DMS53 treated with DMSO at 0.1 percent for 48 hours (cell line): ENCODE data around the gene MUCL3.
"Not testable (repeated sequence)": the region's sequence is repeated elsewhere in the genome, so short reads cannot be mapped to it uniquely, and the experiment has no call there.

ENCODE experiments used
- DNase-seq: peaks from one replicate; lab custom pipeline; 2025; ENCODE audit not compliant: unreplicated experiment; lab: John Stamatoyannopoulos, UW

The MUCL3 gene

GRCh38 chr6:30940361-30940986 is at the start of gene MUCL3:
Gene MUCL3 (plus strand): TSS chr6:30940973. CDS start chr6:30941000, 27 bp downstream.
- no peak for DNase-seq

GRCh38 chr6:30891450-30891723 is 49.4 kb upstream of the MUCL3 start:
- DNase-seq: no peak

- DNase-seq: no peak
Measured at GRCh38 chr6:30891816-30892538, 48.8 kb upstream of the MUCL3 start.

GRCh38 chr6:30893001-30893591 is 47.7 kb upstream of the MUCL3 start:
- DNase-seq: no peak

- no peak for DNase-seq
Measured at GRCh38 chr6:30893666-30894065, 47.1 kb upstream of the MUCL3 start.

- DNase-seq: no peak
Measured at GRCh38 chr6:30894381-30894780, 46.4 kb upstream of the MUCL3 start.

- no peak for DNase-seq
Measured at GRCh38 chr6:30894935-30895334, 45.8 kb upstream of the MUCL3 start.

- no peak for DNase-seq
Measured at GRCh38 chr6:30895343-30895742, 45.4 kb upstream of the MUCL3 start.

GRCh38 chr6:30896541-30896940 is 44.2 kb upstream of the MUCL3 start:
- DNase-seq: no peak

- no peak for DNase-seq
Measured at GRCh38 chr6:30897882-30898281, 42.9 kb upstream of the MUCL3 start.

- no peak for DNase-seq
Measured at GRCh38 chr6:30898750-30899360, 41.9 kb upstream of the MUCL3 start.

- DNase-seq: no peak
Measured at GRCh38 chr6:30900863-30901417, 39.8 kb upstream of the MUCL3 start.

GRCh38 chr6:30901436-30901835 is 39.3 kb upstream of the MUCL3 start:
- no peak for DNase-seq

- not testable (repeated sequence) for DNase-seq
Measured at GRCh38 chr6:30902196-30902595, 38.6 kb upstream of the MUCL3 start.

GRCh38 chr6:30902709-30903108 is 38.1 kb upstream of the MUCL3 start:
- DNase-seq: no peak

- no peak for DNase-seq
Measured at GRCh38 chr6:30903236-30903635, 37.5 kb upstream of the MUCL3 start.

GRCh38 chr6:30907290-30907757 is 33.4 kb upstream of the MUCL3 start:
- DNase-seq: peak; percentile 20

- DNase-seq: peak; percentile 98
Measured at GRCh38 chr6:30907758-30908591, 32.8 kb upstream of the MUCL3 start, which contains the start of gene GTF2H4. Gene GTF2H4 (plus strand): TSS chr6:30908207.

GRCh38 chr6:30908700-30909099 is 32.1 kb upstream of the MUCL3 start:
- DNase-seq: no peak

GRCh38 chr6:30910473-30910872 is 30.3 kb upstream of the MUCL3 start:
- DNase-seq: not testable (repeated sequence)
